PFSK-1 (cell line): ENCODE measurements around the gene SEMA3C.

Source experiments
- FOXP2 ChIP-seq: optimal IDR thresholded peaks from 2 replicates; pipeline ENCODE3; 2011; ENCODE audit warnings: borderline replicate concordance, control low read depth, inconsistent platforms; ENCODE audit not compliant: insufficient read depth; ENCODE audit errors: extremely low read length, extremely low read depth
- POLR2AphosphoS5 ChIP-seq: IDR thresholded peaks from 2 replicates; pipeline ENCODE4 v1.6.1; 2012; ENCODE audit warnings: low read depth, mild to moderate bottlenecking, control low read depth, low read length, moderate library complexity
- REST ChIP-seq, 2 experiments: IDR thresholded peaks; 2 replicates each; pipeline versions ENCODE4 v1.6.1 to v1.8.0; 2011 to 2012; ENCODE audit warnings: low read depth in 2 of 2, low read length in 2 of 2, control low read depth in 1 of 2, inconsistent platforms in 1 of 2, mild to moderate bottlenecking in 1 of 2, moderate library complexity in 1 of 2; ENCODE audit not compliant: insufficient read depth in 1 of 2
- SIN3A ChIP-seq: IDR thresholded peaks from 2 replicates; pipeline ENCODE4 v1.6.1; 2012; ENCODE audit warnings: mild to moderate bottlenecking, low read length, moderate library complexity, borderline replicate concordance; ENCODE audit not compliant: insufficient read depth
- TAF1 ChIP-seq: IDR thresholded peaks from 2 replicates; pipeline ENCODE4 v1.6.1; 2012; ENCODE audit warnings: low read length, control low read depth, borderline replicate concordance; ENCODE audit not compliant: insufficient read depth

The SEMA3C gene

DNA sequence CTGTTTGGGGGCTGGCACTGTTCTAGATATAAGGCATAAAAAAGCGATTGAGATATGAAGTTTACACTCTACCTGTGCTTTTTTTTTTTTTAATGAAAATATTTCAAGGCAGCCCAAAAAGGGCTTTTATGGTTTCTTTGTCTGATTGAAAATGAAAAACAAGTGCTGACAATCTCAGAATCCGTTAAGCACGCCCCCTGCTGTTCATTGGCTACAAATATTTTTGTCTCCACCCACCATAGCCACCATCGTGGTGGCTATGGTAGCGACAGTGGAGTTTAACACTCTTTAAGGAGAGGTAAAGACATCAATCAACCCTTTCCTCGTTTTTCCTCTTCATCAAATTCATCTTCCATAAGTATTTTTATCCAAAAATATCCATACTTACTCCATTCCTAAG, 186.2 kb downstream of the SEMA3C start:
- TF ChIP-seq REST (IDR thresholded peaks at IDR 0.05; ENCODE audit: insufficient read depth in 1 of 2, low read depth in 2 of 2, low read length in 2 of 2) (no peak), SIN3A (no peak), POLR2AphosphoS5 (no peak), TAF1 (no peak), FOXP2 (no peak)

DNA sequence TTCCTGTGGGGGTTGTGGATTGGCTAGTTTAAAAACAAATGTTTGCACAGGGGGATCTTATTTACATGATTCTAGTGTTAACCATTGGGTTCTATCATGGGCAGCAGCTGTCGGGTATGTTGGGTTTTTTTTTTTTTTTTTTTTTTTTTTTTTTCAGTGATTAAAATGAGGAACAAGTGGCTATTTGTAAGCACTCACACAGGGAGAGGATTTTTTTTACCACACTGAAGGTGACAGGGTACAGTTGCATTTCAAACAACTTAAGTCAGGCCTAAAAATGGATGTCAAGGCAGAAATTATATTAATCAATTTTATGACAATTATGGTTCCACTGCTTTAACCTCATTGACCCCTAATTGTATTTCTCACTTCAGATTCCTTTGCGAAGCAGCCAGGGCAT, 187.6 kb downstream of the SEMA3C start:
- TF ChIP-seq POLR2AphosphoS5 (no peak), REST (IDR thresholded peaks at IDR 0.05; ENCODE audit: insufficient read depth in 1 of 2, low read depth in 2 of 2, low read length in 2 of 2) (no peak), FOXP2 (no peak)

GRCh38 chr7:80729591-80730320, 189.1 kb downstream of the SEMA3C start:
- TF ChIP-seq REST (IDR thresholded peaks at IDR 0.05; ENCODE audit: insufficient read depth in 1 of 2, low read depth in 2 of 2, low read length in 2 of 2) (no peak), FOXP2 (no peak), TAF1 (no peak), SIN3A (no peak), POLR2AphosphoS5 (no peak)

GRCh38 chr7:80726666-80727065, 192.2 kb downstream of the SEMA3C start:
- TF ChIP-seq SIN3A = no peak
- TF ChIP-seq REST (IDR thresholded peaks at IDR 0.05; ENCODE audit: insufficient read depth in 1 of 2, low read depth in 2 of 2, low read length in 2 of 2) = no peak
- TF ChIP-seq TAF1 = no peak
- TF ChIP-seq FOXP2 = no peak
- TF ChIP-seq POLR2AphosphoS5 = no peak
